HAP-1 (cell line): Measurements from ENCODE around the gene NOVA1.

Experiments used
- DNase-seq, 2 experiments: peaks; one replicate each; pipeline ENCODE4 v3.0.0-alpha.2; 2016 to 2020; ENCODE audit warnings: low spot score in 2 of 2
- H3K27me3 ChIP-seq: fragments of 250-450 bp; sonication (Bioruptor Pico); 2 replicates; pipeline ENCODE4 v1.5.1; 2020; ENCODE audit warnings: low read depth, mild to moderate bottlenecking, moderate library complexity
- H3K36me3 ChIP-seq: fragments of 250-450 bp; sonication (Bioruptor Pico); replicated peaks from 2 replicates; pipeline ENCODE4 v1.5.1; 2020; ENCODE audit warnings: mild to moderate bottlenecking
- H3K4me1 ChIP-seq: fragments of 250-450 bp; sonication (Bioruptor Pico); 2 replicates; pipeline ENCODE4 v1.5.1; 2020; ENCODE audit warnings: mild to moderate bottlenecking
- H3K4me3 ChIP-seq: fragments of 250-450 bp; sonication (Bioruptor Pico); 2 replicates; pipeline ENCODE4 v1.5.1; 2020; ENCODE audit warnings: mild to moderate bottlenecking, moderate library complexity
- H3K9me3 ChIP-seq: fragments of 250-450 bp; sonication (Bioruptor Pico); 2 replicates; pipeline ENCODE4 v1.5.1; 2020; ENCODE audit warnings: mild to moderate bottlenecking, moderate library complexity
- in situ Hi-C: fragments of 300-500 bp; cut with MboI; formaldehyde crosslinking; loops from 3 replicates; pipeline ENCODE4 v1.14.3; 2020; ENCODE audit warnings: low sequenced_read_pairs, inconsistent platforms, mixed read lengths

Gene NOVA1

DNA sequence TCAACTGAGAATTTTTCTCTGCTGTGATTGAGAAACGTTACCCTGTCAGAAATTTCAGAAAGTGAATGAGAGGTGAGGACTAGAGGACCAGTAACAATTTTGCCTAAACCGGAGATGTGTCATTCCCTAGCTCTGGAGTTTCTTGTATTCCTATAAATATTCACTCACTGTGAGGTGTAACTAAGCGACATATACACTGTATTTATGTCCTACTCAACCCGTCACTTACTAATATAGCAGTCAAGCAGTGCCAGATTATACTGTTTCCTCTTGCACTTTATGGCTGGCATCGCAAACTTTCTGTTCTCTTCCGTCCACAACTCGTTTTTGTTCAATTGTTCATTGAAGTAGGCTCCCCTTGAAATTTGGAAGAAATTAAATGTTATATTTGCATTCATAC is 192.9 kb downstream of the NOVA1 start:
- Histone ChIP-seq H3K36me3 (no peaks in the 10 kb centered on the region), H3K4me1 (no peaks in the 10 kb centered on the region), H3K9me3 (no peaks in the 10 kb centered on the region), H3K27me3 (no peaks in the 10 kb centered on the region), H3K4me3 (no peak overlapping the region)
- no peak for DNase-seq
- in situ Hi-C loops, result no loop called here

DNA sequence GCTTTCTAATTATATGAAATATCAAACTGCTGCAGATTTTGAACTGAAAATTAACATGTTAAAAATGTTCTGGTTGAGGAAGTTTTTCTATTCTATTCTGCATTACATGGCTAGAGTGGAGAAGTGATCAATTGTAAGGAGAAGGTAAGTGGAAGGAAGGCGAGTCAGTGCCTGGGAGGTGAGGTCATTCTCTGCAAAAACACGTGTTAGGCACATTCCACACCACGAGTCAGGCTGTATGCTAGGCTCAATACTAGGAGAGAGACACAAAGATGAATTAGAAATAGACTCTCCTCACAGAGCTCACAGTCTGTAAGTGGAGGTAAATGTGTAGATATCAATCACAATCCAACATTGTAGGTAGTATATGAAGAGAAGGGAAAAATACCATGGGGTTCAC is 194.1 kb downstream of the NOVA1 start:
- no peak for DNase-seq
- Histone ChIP-seq H3K36me3 (no peaks in the 10 kb centered on the region), H3K4me3 (no peak overlapping the region), H3K27me3 (no peaks in the 10 kb centered on the region), H3K4me1 (no peaks in the 10 kb centered on the region), H3K9me3 (no peaks in the 10 kb centered on the region)
- in situ Hi-C loops, result no loop called here

- H3K27me3 ChIP-seq, result no peaks in the 10 kb centered on the region; the same call in 1 of the 2 replicates
- no peaks in the 10 kb centered on the region for H3K36me3 ChIP-seq
- DNase-seq, result no peak
- H3K4me1 ChIP-seq, result no peaks in the 10 kb centered on the region
- no peaks in the 10 kb centered on the region for H3K9me3 ChIP-seq
- in situ Hi-C loops, result no loop called here
- H3K4me3 ChIP-seq, result no peak overlapping the region
These were observed 195.7 kb downstream of the NOVA1 start for GRCh38 chr14:26402126-26402525.

- in situ Hi-C loops, result no loop called here
- Histone ChIP-seq H3K9me3 (no peaks in the 10 kb centered on the region), H3K27me3 (no peaks in the 10 kb centered on the region; the same call in 1 of the 2 replicates), H3K36me3 (no peaks in the 10 kb centered on the region), H3K4me1 (no peaks in the 10 kb centered on the region), H3K4me3 (no peak overlapping the region)
- DNase-seq, result no peak
These were observed 196.5 kb downstream of the NOVA1 start for GRCh38 chr14:26401179-26401968.

DNA sequence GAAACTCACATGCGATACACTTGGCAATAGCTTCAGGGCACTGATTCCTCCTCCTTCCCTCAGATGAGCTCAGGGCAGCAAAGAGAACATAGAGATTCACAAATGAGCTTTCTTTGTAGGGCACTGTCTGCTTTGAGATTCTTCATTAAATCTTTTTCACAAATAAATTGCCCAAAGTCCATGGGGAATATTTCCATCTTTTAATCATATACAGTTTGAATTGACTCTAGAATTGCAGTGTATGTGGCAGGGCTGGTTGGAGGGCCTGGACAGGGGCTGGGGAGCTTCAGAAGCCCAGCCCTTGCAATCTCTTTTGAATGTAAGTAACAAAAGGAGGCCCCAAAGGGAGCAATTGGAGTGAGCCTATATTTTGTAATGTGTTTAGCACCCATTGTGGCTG is 197.5 kb downstream of the NOVA1 start:
- H3K9me3 ChIP-seq, result no peaks in the 10 kb centered on the region
- H3K4me3 ChIP-seq, result no peak overlapping the region
- no peaks in the 10 kb centered on the region; the same call in 1 of the 2 replicates for H3K27me3 ChIP-seq
- no peaks in the 10 kb centered on the region for H3K36me3 ChIP-seq
- H3K4me1 ChIP-seq, result no peaks in the 10 kb centered on the region
- no peak for DNase-seq
- in situ Hi-C loops, result no loop called here

DNA sequence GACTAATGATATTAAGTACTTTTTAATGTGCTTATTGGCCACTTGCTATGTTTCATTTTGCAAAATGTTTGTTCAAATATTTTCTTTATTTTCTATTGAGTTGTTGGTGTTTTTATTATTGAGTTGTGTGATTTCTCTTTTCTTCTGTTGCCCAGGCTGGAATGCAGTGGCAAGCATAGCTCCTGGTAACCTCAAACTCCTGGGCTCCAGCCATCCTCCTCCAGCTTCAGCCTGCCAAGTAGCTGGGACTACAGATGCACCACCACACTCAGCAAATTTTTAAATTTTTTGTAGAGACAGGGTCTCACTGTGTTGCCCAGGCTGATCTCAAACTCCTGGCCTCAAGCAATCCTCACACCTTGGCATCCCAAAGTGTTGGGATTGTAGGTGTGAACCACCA is 199.2 kb downstream of the NOVA1 start:
- Histone ChIP-seq H3K9me3 (no peaks in the 10 kb centered on the region), H3K4me1 (peaks cover 5% of the 10 kb centered on the region), H3K4me3 (no peak overlapping the region), H3K27me3 (no peaks in the 10 kb centered on the region; the same call in 1 of the 2 replicates), H3K36me3 (no peaks in the 10 kb centered on the region)
- in situ Hi-C loops, result no loop called here
- DNase-seq, result no peak
